HG02970 (cell line): ENCODE data around the gene CNST.
"Not testable (repeated sequence)": the region's sequence is repeated elsewhere in the genome, so short reads cannot be mapped to it uniquely, and the experiment has no call there.

Experiments used
- ATAC-seq: cut with Tn5 transposase; IDR thresholded peaks from one replicate; pipeline ENCODE4 v1.9.1; 2021; ENCODE audit warnings: mild to moderate bottlenecking, moderate library complexity, moderate number of reproducible peaks; ENCODE audit not compliant: unreplicated experiment, low FRiP score

Gene CNST

DNA sequence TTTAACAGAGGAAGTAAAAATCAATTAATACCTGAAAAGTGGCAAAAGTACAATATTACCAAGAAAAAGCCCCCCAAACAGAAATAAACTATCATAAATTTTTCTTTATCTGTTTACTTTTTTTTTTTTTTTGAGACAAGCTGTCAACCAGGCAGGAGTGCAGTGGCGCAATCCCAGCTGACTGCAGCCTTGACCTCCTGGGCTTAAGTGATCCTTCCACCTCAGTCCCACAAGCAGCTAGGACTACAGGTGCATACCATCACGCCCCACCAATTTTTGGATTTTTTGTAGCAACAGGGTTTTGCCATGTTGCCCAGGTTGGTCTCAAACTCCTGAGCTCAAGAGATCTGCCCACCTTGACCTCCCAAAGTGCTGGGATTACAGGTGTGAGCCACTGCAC, 8.2 kb upstream of the CNST start:
- ATAC-seq, result no peak

DNA sequence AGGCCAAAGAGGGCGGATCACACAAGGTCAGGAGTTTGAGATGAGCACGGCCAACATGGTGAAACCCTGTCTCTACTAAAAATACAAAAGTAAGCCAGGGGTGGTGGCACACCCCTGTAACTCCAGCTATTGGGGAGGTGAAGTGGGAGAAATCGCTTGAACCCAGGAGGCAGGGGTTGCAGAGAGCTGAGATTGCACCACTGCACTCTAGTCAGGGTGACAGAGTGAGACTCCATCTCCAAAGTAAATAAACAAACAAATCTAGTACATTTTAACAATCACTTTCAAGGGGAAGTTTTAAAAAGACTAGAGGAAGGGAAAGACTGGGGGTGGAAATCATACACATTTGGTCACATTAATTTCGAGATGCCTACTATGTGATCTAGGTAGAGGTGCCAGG, 6.9 kb upstream of the CNST start:
- ATAC-seq, result no peak

DNA sequence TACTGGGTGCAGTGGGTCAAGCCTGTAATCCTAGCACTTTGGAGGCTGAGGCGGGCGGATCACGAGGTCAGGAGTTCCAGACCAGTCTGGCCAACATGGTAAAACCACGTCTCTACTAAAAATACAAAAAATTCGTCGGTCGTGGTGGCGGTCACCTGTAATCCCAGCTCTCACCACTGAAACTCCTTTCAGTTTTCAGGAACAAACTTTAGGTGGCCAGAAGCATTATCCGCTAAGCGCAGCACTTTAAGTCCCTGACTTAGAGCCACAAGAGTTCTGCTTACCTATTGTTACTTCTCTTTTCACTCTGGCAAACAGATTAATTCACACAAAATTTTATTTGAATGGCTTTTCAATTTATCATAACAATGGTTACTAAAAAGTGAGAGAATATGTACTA, 5.4 kb upstream of the CNST start:
- not testable (repeated sequence) for ATAC-seq

DNA sequence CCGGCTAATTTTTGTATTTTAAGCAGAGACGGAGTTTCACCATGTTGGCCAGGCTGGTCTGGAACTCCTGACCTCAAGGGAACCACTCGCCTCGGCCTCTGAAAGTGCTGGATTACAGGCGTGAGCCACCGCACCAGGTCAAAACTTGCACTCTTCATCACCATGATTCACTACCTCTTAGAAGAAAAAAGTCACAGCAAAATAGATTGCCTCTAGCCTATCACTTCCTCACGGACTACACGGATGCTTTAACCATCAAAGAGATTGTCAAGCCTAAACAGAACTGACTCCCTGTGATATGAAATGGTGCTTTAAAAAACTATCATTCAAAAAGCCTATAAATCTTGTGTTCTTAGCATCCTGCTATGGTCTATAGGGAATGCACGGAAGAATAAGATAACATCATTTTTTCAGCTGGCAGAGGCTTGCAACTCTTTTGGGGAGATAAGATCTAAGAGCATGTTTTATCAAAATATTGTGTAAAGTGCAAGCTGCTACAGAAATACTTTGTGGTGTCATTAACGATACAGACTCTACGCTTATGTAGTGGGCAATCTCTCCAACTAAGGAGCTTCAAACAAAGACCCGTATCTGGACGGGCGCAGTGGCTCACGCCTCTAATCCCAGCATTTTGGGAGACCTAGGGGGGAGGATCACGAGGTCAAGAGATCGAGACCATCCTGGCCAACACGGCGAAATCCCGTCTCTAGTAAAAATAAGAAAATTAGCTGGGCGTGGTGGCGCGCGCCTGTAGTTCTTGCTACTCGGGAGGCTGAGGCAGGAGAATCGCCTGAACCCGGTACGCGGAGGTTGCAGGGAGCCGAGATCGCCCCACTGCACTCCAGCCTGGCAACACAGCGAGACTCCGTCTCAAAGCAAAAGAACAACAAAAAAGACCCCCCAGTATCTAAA, 1.2 kb upstream of the CNST start:
- no peak for ATAC-seq

DNA sequence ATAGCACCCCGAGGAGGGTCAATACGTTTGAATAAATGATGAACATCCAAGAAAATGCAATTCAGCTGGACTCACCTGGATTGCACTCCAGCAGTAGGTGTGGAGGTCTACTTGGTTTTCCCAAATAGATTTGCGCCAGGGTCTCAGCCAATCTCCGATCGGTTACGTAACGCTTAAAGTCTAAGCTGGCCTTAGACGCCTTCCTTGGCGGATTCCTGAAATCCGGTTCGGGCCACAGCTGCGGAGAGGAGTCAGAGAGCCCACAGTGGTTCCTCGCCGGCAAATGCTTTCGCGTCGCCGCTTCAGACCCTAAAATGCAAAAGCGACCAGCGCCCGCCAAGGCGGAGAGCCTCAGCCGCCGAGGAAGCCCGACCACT, 517 bp upstream of the CNST start:
- ATAC-seq, result peak; percentile 2

DNA sequence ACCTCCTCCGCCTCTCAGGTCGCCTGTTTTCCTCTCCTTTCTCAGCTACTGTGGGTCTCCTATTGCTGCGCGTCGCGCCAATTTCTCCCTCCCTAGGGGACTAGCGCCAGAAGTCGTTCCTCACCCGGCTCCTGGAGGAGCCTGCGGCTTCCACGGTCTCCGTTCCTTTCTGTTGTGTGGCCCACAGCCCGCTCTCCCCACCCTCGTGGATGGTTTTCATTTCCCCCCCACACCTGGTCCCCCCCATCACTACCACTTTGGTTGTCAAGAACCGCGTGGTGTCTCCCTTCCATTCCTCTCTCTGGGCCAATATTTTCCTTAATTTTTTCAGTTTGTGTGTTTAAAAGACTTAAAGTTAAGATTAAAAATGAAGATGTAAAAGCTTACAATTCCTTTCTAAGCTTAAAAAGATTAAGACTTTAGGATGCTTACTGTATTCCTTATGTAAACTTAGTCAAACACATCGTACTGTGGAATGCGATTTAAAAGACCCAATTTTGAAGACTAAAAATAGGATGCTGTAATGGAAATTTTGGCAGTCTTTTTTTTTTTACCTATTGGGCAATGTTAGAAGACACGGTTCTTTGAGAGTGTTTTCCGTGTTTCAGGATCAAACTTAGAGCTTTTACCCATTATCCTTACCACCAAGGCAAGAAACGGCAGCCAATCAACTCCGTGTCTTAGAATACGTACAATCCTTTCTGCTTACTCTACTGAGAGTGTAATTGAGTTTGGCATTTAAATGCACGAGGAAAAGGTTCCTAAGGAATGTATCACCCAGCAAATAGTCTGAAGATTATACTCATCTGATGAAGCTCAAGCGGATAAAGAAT, 773 bp downstream of the CNST start:
- peak; percentile 12 for ATAC-seq

DNA sequence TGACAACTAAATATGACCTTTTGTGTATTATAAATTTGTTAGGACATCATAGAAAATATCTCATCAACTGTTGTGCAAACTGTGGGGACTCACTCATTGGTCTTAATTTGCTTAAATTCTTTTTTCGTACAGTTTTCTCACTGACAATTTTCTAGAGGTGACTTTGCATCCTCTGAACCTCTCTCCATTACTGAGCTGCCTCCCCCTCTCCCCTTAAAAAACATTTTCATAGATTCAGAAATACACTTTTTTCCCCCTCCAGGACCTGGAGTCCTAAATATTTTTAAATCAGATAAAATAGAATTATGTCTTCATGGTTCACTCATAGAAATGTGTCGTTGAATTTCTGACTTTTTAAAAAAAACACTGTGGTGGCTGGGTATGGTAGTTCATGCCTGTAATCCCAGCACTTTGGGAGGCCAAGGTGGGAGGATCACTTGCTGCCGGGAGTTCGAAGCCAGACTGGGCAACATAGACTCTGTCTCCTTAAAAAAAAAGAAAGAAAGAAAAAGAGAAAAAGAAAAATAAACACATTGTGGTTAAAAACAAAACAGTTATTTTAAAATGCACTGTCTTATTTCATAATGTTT, 1.5 kb downstream of the CNST start:
- no peak for ATAC-seq

DNA sequence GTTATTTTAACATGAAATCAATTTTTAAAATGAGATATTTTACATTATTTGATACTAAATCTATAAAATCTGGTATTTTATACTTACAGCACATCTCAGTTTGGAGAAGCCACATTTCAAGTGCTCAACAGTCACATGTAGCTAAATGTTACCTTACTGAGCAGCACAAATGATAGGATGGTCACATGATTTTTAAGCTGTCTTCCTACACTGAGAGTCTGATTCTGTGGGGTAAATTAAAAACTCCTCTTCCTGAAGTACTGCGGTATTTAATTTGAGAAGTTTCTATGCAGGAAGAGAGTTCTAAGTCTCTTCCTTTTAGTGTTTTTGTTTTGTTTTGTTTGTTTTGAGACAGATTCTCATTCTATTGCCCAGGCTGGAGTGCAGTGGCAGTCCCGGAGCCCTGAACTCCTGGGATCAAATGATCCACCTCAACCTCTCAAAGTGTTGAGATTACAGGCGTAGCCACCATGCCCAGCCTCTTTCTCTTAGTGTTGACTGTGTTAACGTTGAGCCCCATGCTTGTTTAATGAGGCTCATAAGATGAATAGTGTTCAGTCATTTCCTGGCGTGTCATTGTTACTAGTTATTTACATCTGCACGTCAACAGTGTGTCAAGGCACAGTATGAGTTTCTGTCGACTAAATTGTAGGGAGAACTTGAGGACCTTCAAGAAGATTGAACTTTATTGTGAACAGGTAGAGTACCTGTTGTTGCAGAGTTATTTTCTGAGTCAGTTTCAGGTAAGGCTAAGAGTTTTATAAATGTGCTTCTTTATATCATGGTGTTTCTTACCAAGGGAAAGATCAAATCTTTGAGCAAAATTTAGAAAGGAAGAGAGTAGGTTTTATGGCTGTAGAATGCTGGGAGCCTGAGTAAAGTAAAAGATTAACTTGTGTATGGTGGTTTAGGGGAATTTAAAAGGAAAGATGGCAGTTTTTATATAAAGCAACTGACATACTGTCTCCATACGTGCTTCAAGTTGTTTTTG, 3.3 kb downstream of the CNST start:
- no peak for ATAC-seq

DNA sequence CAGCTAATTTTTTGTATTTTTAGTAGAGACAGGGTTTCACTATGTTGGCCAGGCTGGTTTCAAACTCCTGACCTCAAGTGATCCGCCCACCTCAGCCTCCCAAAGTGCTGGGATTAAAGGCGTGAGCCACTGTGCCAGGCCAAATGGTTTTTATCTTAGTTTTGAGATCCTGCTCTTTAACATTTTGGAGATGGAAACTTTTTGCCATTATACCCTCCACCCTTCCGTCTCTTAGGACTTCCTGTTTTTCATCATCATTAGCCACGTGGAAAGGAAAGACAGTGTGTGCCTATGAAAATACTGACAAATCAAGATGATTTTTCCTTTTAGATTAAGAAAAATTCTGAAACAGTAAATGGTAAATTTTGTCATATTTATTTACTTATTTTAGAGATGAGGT, 5.1 kb downstream of the CNST start:
- not testable (repeated sequence) for ATAC-seq

DNA sequence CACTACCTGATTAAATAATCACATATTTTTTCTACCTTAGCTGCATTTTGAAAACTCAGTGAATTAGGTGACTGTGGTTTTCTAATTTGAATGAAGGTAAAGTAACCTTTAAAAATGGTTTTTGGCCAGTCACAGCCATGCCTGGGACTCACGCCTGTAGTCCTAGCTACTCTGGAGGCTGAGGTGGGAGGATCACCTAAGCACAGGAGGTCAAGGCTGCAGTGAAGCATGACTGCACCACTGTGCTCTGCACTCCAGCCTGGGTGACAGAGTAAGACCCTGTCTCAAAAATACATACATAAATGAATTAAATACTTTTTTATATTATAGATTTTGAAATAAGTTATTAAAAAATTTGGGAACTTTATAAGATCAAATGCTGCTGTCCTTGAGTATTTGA, 5.7 kb downstream of the CNST start:
- no peak for ATAC-seq

DNA sequence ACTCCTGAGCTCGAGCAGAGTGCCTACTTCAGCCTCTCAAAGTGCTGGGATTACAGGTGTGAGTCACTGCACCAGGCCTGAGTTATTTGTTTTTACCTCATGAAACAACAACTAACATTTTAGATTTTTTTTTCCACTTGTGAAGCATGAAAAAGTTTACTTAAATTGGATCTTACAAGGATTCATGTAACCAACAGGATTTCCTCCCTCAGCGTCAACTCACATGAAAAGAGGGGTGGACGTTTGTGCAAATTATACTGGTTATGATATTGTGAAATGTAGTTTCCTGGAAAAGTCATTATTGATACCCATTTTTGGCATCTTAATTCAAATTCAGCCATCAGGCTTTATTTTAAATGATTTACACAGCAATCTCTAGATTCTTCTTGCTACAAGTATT, 6.5 kb downstream of the CNST start:
- ATAC-seq, result no peak

DNA sequence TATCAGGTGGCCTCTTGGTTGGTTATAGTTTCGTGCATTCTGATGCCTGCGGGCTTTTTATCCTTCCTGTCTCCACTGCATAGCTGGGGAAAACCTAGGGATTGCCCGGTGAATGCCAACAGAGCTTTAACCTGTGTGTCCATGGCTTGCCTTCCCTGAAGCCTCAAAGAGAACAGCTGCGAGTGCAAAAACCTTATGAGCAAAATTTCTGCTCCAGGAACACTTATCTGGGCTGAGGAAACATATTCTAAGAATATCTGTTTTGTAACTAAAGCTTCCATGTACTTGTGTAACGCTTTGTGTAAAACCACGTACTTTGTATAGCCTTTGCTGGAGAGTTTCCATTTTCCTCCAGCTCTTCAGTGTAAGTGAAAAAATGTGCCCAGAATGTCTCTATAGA, 7.2 kb downstream of the CNST start:
- no peak for ATAC-seq

DNA sequence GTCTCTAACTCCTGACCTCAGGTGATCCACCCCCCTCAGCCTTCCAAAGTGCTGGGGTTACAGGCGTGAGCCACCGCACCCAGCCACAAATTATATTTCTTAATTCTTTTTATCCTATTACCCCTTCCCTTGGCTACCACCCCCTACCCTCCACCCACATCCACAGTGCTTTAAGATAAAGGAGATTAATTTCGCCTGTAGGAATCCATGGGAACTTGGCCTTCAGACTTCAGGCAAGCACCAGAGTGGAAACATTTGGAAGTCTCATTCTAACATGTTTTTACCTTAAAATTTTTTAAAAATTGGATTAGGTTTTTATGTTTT, 10.4 kb downstream of the CNST start:
- ATAC-seq, result no peak

DNA sequence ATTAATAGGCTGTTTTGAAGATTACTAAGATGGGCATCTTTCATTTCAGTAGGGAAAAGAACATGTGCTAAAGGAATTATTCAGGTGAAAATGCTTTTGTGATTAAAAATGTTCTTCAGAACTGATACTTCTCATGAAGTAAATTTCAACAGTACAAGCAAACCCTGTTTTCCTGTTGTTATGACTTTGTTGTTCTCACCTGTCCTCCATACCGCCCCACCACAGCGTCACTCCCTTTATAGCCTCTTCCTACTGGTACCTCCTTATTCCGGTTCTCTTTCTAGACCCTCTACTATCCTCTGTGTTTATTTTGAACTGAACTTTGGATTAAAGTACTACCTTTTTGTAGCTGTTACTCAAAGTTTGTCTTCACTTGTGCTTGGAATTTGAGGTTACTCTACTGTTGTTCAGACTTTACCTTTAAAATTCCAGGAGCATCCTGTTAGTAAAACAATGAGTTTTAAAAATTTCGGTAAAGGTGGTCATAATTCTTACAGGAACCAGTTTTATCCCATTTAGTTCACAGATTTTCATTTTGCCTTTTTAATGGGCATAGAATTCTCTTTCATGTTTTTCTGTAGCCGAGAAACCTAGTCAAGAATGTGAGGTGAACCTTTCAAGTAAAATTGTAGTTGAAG, 10.9 kb downstream of the CNST start:
- ATAC-seq, result no peak

DNA sequence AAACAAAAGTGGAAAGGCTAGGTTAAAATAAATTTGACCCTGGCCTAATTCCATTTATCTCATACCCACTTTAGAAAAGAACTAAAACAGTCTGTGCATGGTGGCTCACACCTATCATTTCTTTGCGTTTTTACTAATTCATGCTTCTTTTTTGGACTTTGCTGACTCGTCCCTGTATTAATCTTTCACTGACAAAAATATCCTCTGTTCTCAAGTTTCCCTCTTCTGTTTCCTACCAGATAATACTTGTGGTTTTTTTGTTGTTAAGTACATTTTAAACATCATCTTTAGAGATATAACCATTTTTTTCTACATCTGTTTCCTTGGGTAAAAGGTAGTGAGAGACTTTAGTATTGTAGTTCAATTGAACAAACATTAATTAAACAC, 11.5 kb downstream of the CNST start:
- no peak for ATAC-seq

DNA sequence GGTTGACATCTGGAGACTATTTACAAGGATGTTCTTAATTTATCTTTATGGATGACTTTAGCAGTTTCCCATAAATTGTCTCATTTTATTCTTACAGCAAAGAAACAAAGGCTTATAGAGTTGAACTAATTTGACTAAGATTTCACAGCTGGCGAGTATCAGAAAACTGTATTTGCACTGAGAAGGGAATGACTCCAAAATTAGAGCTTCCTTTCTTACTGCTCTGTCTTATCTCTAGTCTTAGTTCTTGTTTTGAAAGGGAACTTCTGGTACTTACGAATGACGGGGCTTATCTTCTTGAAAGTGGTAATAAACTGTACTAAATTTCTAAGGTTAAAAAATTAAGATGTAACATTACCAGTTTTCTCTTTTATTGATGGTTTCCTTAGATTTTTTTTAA, 13.6 kb downstream of the CNST start:
- no peak for ATAC-seq

DNA sequence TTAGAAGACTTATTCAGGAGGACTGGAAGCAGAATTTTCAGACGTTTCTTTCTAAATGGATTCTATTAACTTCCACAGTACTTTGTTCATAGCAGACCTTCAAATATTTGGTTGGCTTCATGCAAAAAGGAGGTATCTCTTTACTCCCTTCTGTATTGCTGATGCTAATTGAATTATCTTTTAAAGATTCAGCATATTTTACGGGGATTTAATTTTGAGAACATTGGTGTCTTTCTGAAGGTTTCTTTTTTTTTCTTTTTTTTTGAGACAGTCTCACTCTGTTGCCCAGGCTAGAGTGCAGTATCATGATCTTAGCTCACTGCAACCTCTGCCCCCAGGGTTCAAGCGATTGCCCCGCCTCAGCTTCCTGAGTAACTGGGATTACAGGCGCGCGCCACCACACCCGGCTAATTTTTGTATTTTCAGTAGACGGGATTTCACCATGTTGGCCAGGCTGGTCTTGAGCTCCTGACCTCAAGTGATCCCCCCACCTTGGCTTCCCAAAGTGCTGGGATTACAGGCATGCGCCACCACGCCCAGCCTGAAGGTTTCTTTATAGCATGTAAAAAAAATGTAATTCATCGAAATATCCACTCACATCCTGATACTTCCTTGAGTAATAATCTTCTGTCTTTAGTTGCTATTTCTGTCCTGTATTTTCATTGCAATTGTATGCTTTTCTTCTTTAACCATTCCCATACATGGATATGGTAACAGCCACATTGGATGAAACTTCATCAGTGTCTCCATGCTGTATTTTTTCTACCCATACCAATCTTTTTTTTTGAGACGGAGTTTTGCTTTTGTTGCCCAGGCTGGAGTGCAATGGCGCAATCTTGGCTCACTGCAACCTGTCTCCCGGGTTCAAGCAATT, 14.5 kb downstream of the CNST start:
- ATAC-seq, result no peak

DNA sequence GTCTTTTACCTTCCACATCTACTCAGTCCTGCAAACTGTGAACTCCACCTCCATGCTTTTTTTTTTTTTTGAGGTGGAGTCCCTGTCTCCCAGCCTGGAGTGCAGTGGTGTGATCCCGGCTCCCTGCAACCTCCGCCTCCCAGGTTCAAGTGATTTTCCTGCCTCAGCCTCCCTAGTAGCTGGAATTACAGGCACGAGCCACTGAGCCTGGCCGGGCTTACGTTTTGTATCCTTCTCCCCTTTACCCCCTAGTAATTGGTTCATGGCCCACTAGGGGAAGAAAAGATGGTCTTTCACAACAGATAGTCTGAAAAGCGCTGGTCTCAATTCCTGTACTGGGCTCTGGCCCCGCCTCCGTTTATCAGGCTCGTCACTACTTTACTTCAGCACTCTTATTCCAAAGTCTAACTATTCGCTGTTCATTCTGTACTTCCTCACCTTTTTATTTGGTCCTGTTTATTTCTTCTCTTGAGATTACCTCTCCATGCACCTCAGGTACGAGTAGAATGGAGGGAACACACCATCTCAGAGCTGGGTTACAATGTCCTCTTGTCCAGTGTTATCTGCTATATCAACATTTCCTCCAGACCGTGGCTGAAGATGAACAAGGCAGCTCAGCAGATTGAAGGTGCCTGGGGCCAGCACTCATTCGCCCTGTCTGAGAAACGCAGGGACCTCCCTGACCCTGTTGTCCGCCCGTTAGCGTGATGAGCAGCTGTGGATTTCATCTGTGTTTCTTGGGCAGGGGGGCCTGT, 16.2 kb downstream of the CNST start:
- no peak for ATAC-seq
